ENCODE measurements around the gene TGFBR1. TPM values are rescaled to one million over a fixed set of nuclear protein-coding genes. Genes with fewer than 3 reads are reported as not detected.

Gene TGFBR1
- total RNA-seq, 4 donors from 2014 or later, result 10.1 to 23.3 (median 16.0) TPM

- WGBS, 2 donors, result 58 to 64% methylated on average over 9 of the region's 9 CpGs
- peak in 1 of 2 donors; percentile 32 for DNase-seq (ENCODE audit: low spot score in 2 of 2)
- intact Hi-C loops (cut with DNase I; ENCODE audit: low total_unique reads), result no loop called here
- TF ChIP-seq CTCF (IDR thresholded peaks at IDR 0.05) (no peak), POLR2A (IDR thresholded peaks at IDR 0.05) (no peak)
- H3K4me3 ChIP-seq (ENCODE audit: low read depth, poor library complexity, severe bottlenecking), result no peak overlapping the region
These were observed 93.1 kb downstream of the TGFBR1 start for GRCh38 chr9:99197987-99198386.

- intact Hi-C loops (cut with DNase I; ENCODE audit: low total_unique reads), result no loop called here
- WGBS, 2 donors, result 90 to 92% methylated on average over 8 of the region's 8 CpGs
- no peak overlapping the region for H3K4me3 ChIP-seq (ENCODE audit: low read depth, poor library complexity, severe bottlenecking)
- TF ChIP-seq CTCF (IDR thresholded peaks at IDR 0.05), result no peak
- no peak for DNase-seq (ENCODE audit: low spot score in 2 of 2)
These were observed 95.1 kb downstream of the TGFBR1 start for GRCh38 chr9:99199938-99200539.

- intact Hi-C loops (cut with DNase I; ENCODE audit: low total_unique reads), result no loop called here
- WGBS, 2 donors, result 71 to 82% methylated on average over 5 of the region's 5 CpGs
These were observed 96.7 kb downstream of the TGFBR1 start for GRCh38 chr9:99201603-99202002.

More at GRCh38 chr9:99201603-99202002, 96.7 kb downstream of the TGFBR1 start:
- DNase-seq (ENCODE audit: low spot score in 2 of 2), result no peak
- TF ChIP-seq POLR2A (IDR thresholded peaks at IDR 0.05), result no peak
- no peak for TF ChIP-seq CTCF (IDR thresholded peaks at IDR 0.05)
- no peak overlapping the region for H3K4me3 ChIP-seq (ENCODE audit: low read depth, poor library complexity, severe bottlenecking)

Other genes with a start within 250 kb of the TGFBR1 start
- gene COL15A1, start 161.2 kb upstream of the TGFBR1 start, total RNA-seq, result 10 to 100 TPM in 1 of 4 donors, 1 to 10 TPM in 3; 2.3 to 14.1 (median 8.3) TPM
- 10 to 100 TPM; 23.8 to 31.1 (median 28.1) TPM for gene ALG2, start 116.8 kb downstream of the TGFBR1 start, total RNA-seq
- gene SEC61B, start 117.2 kb downstream of the TGFBR1 start, total RNA-seq, result 10 to 100 TPM; 58.6 to 82.0 (median 75.4) TPM